Neural progenitor cell (in vitro differentiated cells): ENCODE results near the gene ZNF419.

Source experiments
- EZH2 ChIP-seq: fragments of 200-600 bp; sonication (generic); IDR thresholded peaks from 2 replicates; pipeline ENCODE4 v1.6.1; 2017; ENCODE audit warnings: antibody characterized with exemption, mild to moderate bottlenecking, moderate library complexity
- EZH2phosphoT487 ChIP-seq: fragments of 200-600 bp; sonication (generic); IDR thresholded peaks from 2 replicates; pipeline ENCODE4 v1.6.1; 2017; ENCODE audit warnings: antibody characterized with exemption
- TF ChIP-seq, protein P1 (sequence below): fragments of 200-600 bp; sonication (generic); IDR thresholded peaks from 2 replicates; pipeline ENCODE4 v1.5.1; 2017; ENCODE audit warnings: antibody characterized with exemption, mild to moderate bottlenecking

DNA sequence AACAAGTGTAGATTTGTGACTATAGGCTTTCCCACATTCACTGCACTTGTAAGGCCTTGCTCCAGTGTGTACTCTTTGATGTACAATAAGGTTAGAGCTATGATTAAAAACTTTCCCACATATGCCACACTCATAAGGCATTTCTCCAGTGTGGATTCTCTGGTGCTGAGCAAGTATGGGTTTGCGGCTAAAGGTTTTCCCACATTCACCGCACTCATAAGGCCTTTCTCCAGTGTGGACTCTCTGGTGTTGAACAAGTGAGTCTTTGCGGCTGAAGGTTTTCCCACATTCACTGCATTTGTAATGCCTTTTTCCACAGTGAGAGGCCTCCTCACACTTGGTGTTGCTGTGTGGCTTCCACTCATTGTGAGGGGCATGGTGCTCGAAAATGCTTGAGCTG is 13.9 kb upstream of the ZNF419 start:
- TF ChIP-seq, protein P1, sequence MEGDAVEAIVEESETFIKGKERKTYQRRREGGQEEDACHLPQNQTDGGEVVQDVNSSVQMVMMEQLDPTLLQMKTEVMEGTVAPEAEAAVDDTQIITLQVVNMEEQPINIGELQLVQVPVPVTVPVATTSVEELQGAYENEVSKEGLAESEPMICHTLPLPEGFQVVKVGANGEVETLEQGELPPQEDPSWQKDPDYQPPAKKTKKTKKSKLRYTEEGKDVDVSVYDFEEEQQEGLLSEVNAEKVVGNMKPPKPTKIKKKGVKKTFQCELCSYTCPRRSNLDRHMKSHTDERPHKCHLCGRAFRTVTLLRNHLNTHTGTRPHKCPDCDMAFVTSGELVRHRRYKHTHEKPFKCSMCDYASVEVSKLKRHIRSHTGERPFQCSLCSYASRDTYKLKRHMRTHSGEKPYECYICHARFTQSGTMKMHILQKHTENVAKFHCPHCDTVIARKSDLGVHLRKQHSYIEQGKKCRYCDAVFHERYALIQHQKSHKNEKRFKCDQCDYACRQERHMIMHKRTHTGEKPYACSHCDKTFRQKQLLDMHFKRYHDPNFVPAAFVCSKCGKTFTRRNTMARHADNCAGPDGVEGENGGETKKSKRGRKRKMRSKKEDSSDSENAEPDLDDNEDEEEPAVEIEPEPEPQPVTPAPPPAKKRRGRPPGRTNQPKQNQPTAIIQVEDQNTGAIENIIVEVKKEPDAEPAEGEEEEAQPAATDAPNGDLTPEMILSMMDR: no peak
- TF ChIP-seq EZH2 (no peak), EZH2phosphoT487 (no peak)
